GM12878 (cell line): Measurements from ENCODE around the gene ATP2A2. TPM values are rescaled to one million over a fixed set of nuclear protein-coding genes. Genes with fewer than 3 reads are reported as not detected.
A peak's percentile ranks its signal among the peaks of the same experiment; 100 is the strongest.

Experiments used
- ATAC-seq: fragments of 200-7000 bp; cut with Tn5 transposase; 3 replicates; pipeline ENCODE4 v1.9.1; 2020; ENCODE audit warnings: mild to moderate bottlenecking, moderate library complexity
- Bru-seq: library from RNA; stranded (reverse); fragments of 400-500 nt; gene quantifications from one replicate; lab custom pipeline; 2021; lab: Mats Ljungman, UMichigan
- BruChase-seq, 2 experiments: library from RNA; stranded (reverse); fragments of 400-500 nt; gene quantifications; one replicate each; lab custom pipeline; 2021; lab: Mats Ljungman, UMichigan
- BruUV-seq: library from RNA; stranded (reverse); fragments of 400-500 nt; replicated peaks from 2 replicates; lab custom pipeline; 2021; lab: Mats Ljungman, UMichigan
- CTCF ChIA-PET: fragments of 300-600 bp; sonication (Branson Sonifier 250); formaldehyde crosslinking; extraction: SDS; loops from one replicate; lab custom pipeline; 2021; ENCODE audit warnings: inconsistent platforms; lab: Yijun Ruan, JAX
- POLR2A ChIA-PET: fragments of 350-600 bp; formaldehyde crosslinking; extraction: SDS; loops from one replicate; lab custom pipeline; 2021; ENCODE audit warnings: inconsistent platforms; lab: Charles Lee
- RAD21 ChIA-PET: fragments of 300-600 bp; sonication (Branson Sonifier 250); formaldehyde crosslinking; loops from one replicate; lab custom pipeline; 2023; ENCODE audit warnings: antibody characterized with exemption; ENCODE audit not compliant: unreplicated experiment; lab: Charles Lee
- SMC1A ChIA-PET: fragments of 300-600 bp; sonication (Branson Sonifier 250); formaldehyde crosslinking; loops from one replicate; lab custom pipeline; 2023; ENCODE audit not compliant: unreplicated experiment, uncharacterized antibody; lab: Charles Lee
- DNase-seq: peaks from one replicate; pipeline ENCODE4 v3.0.0-alpha.2; 2011; ENCODE audit warnings: low read depth, low spot score
- FAIRE-seq: peaks from 3 replicates; lab custom pipeline; 2011; peaks lifted over from hg19 to GRCh38; lab: Jason Lieb, UNC
- H2AFZ ChIP-seq: 2 replicates; pipeline ENCODE4 v1.6.0; 2011; ENCODE audit warnings: low read depth, low read length, control low read depth; ENCODE audit not compliant: control insufficient read depth
- H3K27ac ChIP-seq: 2 replicates; pipeline ENCODE4 v1.5.1; 2011; ENCODE audit warnings: control low read depth; ENCODE audit not compliant: control insufficient read depth, insufficient read depth
- H3K27me3 ChIP-seq, 2 experiments: replicated peaks in 1 of 2; 2 replicates each; pipeline versions ENCODE4 v1.6.0 to v1.6.1; 2011; ENCODE audit warnings: low read length in 1 of 2; ENCODE audit not compliant: control insufficient read depth in 2 of 2, insufficient read depth in 2 of 2
- H3K36me3 ChIP-seq, 2 experiments: 2 replicates each; pipeline ENCODE4 v1.5.1; 2011; ENCODE audit warnings: low read length in 1 of 2; ENCODE audit not compliant: control insufficient read depth in 2 of 2, insufficient read depth in 2 of 2
- H3K4me1 ChIP-seq: 2 replicates; pipeline ENCODE4 v1.6.1; 2011; ENCODE audit warnings: mild to moderate bottlenecking, low read length, moderate library complexity, mixed read lengths; ENCODE audit not compliant: control insufficient read depth, insufficient read depth
- H3K4me2 ChIP-seq: 2 replicates; pipeline ENCODE4 v1.6.0; 2011; ENCODE audit warnings: control low read depth; ENCODE audit not compliant: control insufficient read depth, insufficient read depth
- H3K4me3 ChIP-seq: fragments of 200-600 bp; sonication (generic); 2 replicates; pipeline ENCODE4 v1.5.1; 2016
- H3K79me2 ChIP-seq: 2 replicates; pipeline ENCODE4 v1.6.0; 2011; ENCODE audit warnings: low read length; ENCODE audit not compliant: control insufficient read depth, insufficient read depth
- H3K9ac ChIP-seq: 2 replicates; pipeline ENCODE4 v1.8.0; 2011; ENCODE audit warnings: low read length, control low read depth, mixed read lengths; ENCODE audit not compliant: control insufficient read depth, insufficient read depth
- H3K9me3 ChIP-seq: replicated peaks from 3 replicates; pipeline ENCODE4 v1.5.1; 2011; ENCODE audit warnings: mild to moderate bottlenecking, low read length; ENCODE audit not compliant: control insufficient read depth, insufficient read depth
- H4K20me1 ChIP-seq: 2 replicates; pipeline ENCODE4 v1.6.0; 2011; ENCODE audit not compliant: control insufficient read depth, insufficient read depth
- BHLHE40 ChIP-seq, 2 experiments: fragments of 450-650 bp in 1 of 2; IDR thresholded peaks; 2 replicates each; pipeline ENCODE4 v1.6.1; 2011 to 2017; ENCODE audit warnings: low read depth in 2 of 2, borderline replicate concordance in 1 of 2, improper control_type of control experiment in 1 of 2, low read length in 1 of 2, mild to moderate bottlenecking in 1 of 2
- CBFB ChIP-seq: IDR thresholded peaks from 2 replicates; pipeline ENCODE4 v1.6.1; 2016; ENCODE audit warnings: antibody characterized with exemption, low read depth
- CBX5 ChIP-seq: sonication (generic); IDR thresholded peaks from 2 replicates; pipeline ENCODE4 v1.6.1; 2016; ENCODE audit warnings: low read depth, moderate library complexity, mild to moderate bottlenecking, inconsistent platforms
- EGR1 ChIP-seq, 2 experiments: IDR thresholded peaks; 1 replicate in 1 of 2; 2 replicates in 1 of 2; pipeline ENCODE4 v1.6.1; 2011 to 2012; ENCODE audit warnings: low read depth in 2 of 2, low read length in 2 of 2, borderline replicate concordance in 1 of 2, mild to moderate bottlenecking in 1 of 2, moderate library complexity in 1 of 2
- HSF1 ChIP-seq: fragments of 150-350 bp; IDR thresholded peaks from 2 replicates; pipeline ENCODE4 v1.6.1; 2014; ENCODE audit warnings: mild to moderate bottlenecking, low read depth, low read length
- IKZF2 ChIP-seq, 2 experiments: fragments of 450-650 bp; IDR thresholded peaks; 2 replicates each; pipeline ENCODE4 v1.6.1; 2017; ENCODE audit warnings: mild to moderate bottlenecking in 2 of 2, moderate library complexity in 2 of 2
- MAX ChIP-seq: IDR thresholded peaks from 2 replicates; pipeline ENCODE4 v1.6.1; 2012; ENCODE audit warnings: low read depth, low read length, improper control_type of control experiment
- NR2C1 ChIP-seq: fragments of 450-650 bp; IDR thresholded peaks from 2 replicates; pipeline ENCODE4 v1.6.1; 2017; ENCODE audit warnings: antibody characterized with exemption, mild to moderate bottlenecking, moderate library complexity
- NRF1 ChIP-seq: conservative IDR thresholded peaks from 2 replicates; pipeline ENCODE4 v1.6.1; 2011; ENCODE audit warnings: mild to moderate bottlenecking, low read depth, low read length, improper control_type of control experiment
- YY1 ChIP-seq: IDR thresholded peaks from 2 replicates; pipeline ENCODE4 v1.6.1; 2011; ENCODE audit warnings: low read depth, mild to moderate bottlenecking, low read length
- ZBED1 ChIP-seq: IDR thresholded peaks from 2 replicates; pipeline ENCODE4 v1.6.1; 2016; ENCODE audit warnings: borderline replicate concordance
- WGBS: methylation state at CpG from one replicate; pipeline ENCODE4 v1.1.6; 2016; ENCODE audit warnings: low lambda C conversion rate; ENCODE audit not compliant: insufficient replicate concordance, insufficient coverage; ENCODE audit errors: missing lambda C conversion rate; 5-methylcytosine and 5-hydroxymethylcytosine counted together
- in situ Hi-C: fragments of 300-500 bp; cut with MboI; formaldehyde crosslinking; loops from 9 replicates; pipeline ENCODE4 v1.14.3; 2018; ENCODE audit warnings: mixed read lengths
- intact Hi-C: fragments of 100-400 bp; cut with micrococcal nuclease; formaldehyde crosslinking; loops from one replicate; pipeline ENCODE4 v1.14.2; 2022; ENCODE audit not compliant: unreplicated experiment
- long read RNA-seq, 2 experiments: library from polyadenylated mRNA; unstranded; transcript quantifications; one replicate each; pipeline ENCODE4 v2.0.0, GENCODE V29; 2019 to 2020
- polyA minus RNA-seq, 3 experiments: library from RNA; depleted of rRNA, polyadenylated mRNA; stranded (reverse); fragments of >200 nt; gene quantifications; 2 replicates each; pipeline ENCODE4 v1.2.3, GENCODE V29; 2011
- polyA plus RNA-seq, 11 experiments: library from polyadenylated mRNA; depleted of rRNA in 4 of 11; unstranded in 6 of 11; stranded (reverse) in 5 of 11; fragments of >200 nt; fragmentation: Nextera tagmentation in 4 of 11; fragmentation: Illumina TruSeq in 1 of 11; extraction: Ambion mirVana in 4 of 11; extraction: Trizol in 1 of 11; gene quantifications; 1 replicate in 1 of 11; 2 replicates in 10 of 11; pipeline versions ENCODE4 v1.2.1 to v1.2.3, GENCODE V29; 2011 to 2016; ENCODE audit warnings: inconsistent platforms in 2 of 11, missing spikeins in 2 of 11, low read depth in 1 of 11
- total RNA-seq, 4 experiments: library from RNA; depleted of rRNA in 3 of 4; stranded (reverse); fragments of >200 nt in 3 of 4; fragmentation: Illumina TruSeq in 1 of 4; extraction: Trizol in 1 of 4; gene quantifications; 2 replicates each; pipeline versions ENCODE4 v1.2.1 to v1.2.3, GENCODE V29; 2013 to 2021

Gene ATP2A2
- 177 and 186 TPM in 2 replicates for total RNA-seq (2013; cell fraction: nucleolus; rRNA removed)
- 74.9 and 80.2 TPM in 2 replicates for total RNA-seq (2014; rRNA removed)
- 31.7 and 33.3 TPM in 2 replicates for total RNA-seq (2014; rRNA removed; fragmentation: Illumina TruSeq; extraction: Trizol)
- 120 and 133 TPM in 2 replicates for total RNA-seq (2021)
- polyA plus RNA-seq (2011; ENCODE audit: low read depth) = 57.9 TPM
- polyA plus RNA-seq (2011; rRNA removed) = 25.3 and 35.5 TPM in 2 replicates
- polyA plus RNA-seq (2011; cell fraction: cytosol; rRNA removed) = 20.9 and 28.4 TPM in 2 replicates
- polyA plus RNA-seq (2011; cell fraction: nucleus; rRNA removed) = 107 and 121 TPM in 2 replicates
- polyA plus RNA-seq (2012) = 65.9 and 70.6 TPM in 2 replicates
- 87.0 and 91.5 TPM in 2 replicates for polyA plus RNA-seq (2014; fragmentation: Illumina TruSeq; extraction: Trizol)
- polyA plus RNA-seq (2014; fragmentation: Nextera tagmentation; extraction: Ambion mirVana) = 1 to 10 TPM; 3.7 to 5.1 TPM
- 44.6 and 48.0 TPM in 2 replicates for polyA plus RNA-seq (2014; rRNA removed)
- polyA plus RNA-seq (2016; fragmentation: Nextera tagmentation; extraction: Ambion mirVana) = 10 to 100 TPM; 23.7 to 29.1 TPM
- 53.8 and 71.5 TPM in 2 replicates for polyA minus RNA-seq (2011; rRNA and poly(A)+ RNA removed)
- 29.8 and 34.0 TPM in 2 replicates for polyA minus RNA-seq (2011; cell fraction: cytosol; rRNA and poly(A)+ RNA removed)
- 56.6 and 89.7 TPM in 2 replicates for polyA minus RNA-seq (2011; cell fraction: nucleus; rRNA and poly(A)+ RNA removed)
- percentile 93 among the genes with signal in this experiment for Bru-seq, nascent RNA
- percentile 93 among the genes with signal in this experiment for BruChase-seq, experiment 1, labeled RNA remaining after a 6-hour chase
- percentile 94 among the genes with signal in this experiment for BruChase-seq, experiment 2, labeled RNA remaining after a 2-hour chase
- long read RNA-seq, experiment 1, partial matches to known transcripts = 1 of 4 reads
- long read RNA-seq, experiment 1, other reads (novel, unspliced or antisense) = 3 of 4 reads
- long read RNA-seq, experiment 2, partial matches to known transcripts = 0 of 10 reads
- long read RNA-seq, experiment 2, other reads (novel, unspliced or antisense) = 10 of 10 reads

- 2% methylated on average over 62 of the region's 108 CpGs for WGBS
- in situ Hi-C loops = no loop called here
- ChIA-PET CTCF (interaction anchor here (0.5 to 2.5 kb wide), 6 partner anchors 37 to 341 kb away, joined by 3 to 5 read pairs (median 3); no protein-coding TSS in a partner anchor), POLR2A (interaction anchor here (0.5 to 1.3 kb wide), 7 partner anchors 8 to 1728 kb away, joined by 3 to 5 read pairs (median 3); no protein-coding TSS in a partner anchor), RAD21 (interaction anchor here (0.6 to 2.1 kb wide), 5 partner anchors 32 to 321 kb away, joined by 3 to 10 read pairs (median 3); partner anchors contain the start of gene IFT81), SMC1A (interaction anchor here (0.8 to 2.2 kb wide), 7 partner anchors 9 to 180 kb away, joined by 3 to 6 read pairs (median 5); no protein-coding TSS in a partner anchor)
- peak within 1 kb of the TSS; percentile 96 for H3K4me2 ChIP-seq
- peak within 1 kb of the TSS; percentile 93 for H3K27ac ChIP-seq
- peaks cover 49% of the 10 kb centered on the region for H3K79me2 ChIP-seq
- H3K9ac ChIP-seq = peak within 1 kb of the TSS; percentile 89
- peak within 1 kb of the TSS; percentile 95 for H2AFZ ChIP-seq
- peaks cover 0 to 7% of the 10 kb centered on the region in 2 experiments; a peak in 1 of 4 replicates for H3K36me3 ChIP-seq
- ATAC-seq (peak; percentile 80), DNase-seq (peak; percentile 30), FAIRE-seq (peak; percentile 80)
- no TSS peak for BruUV-seq
- peak within 1 kb of the TSS; percentile 84 for H3K4me3 ChIP-seq
- no peaks in the 10 kb centered on the region; the same call in 1 of the 2 replicates for H3K4me1 ChIP-seq
- no peaks in the 10 kb centered on the region for H3K27me3 ChIP-seq
- H4K20me1 ChIP-seq = no peaks in the 10 kb centered on the region
- intact Hi-C loops = no loop called here
- H3K9me3 ChIP-seq = no peaks in the 10 kb centered on the region; the same call in 2 of the 3 replicates
- TF ChIP-seq CBX5 = 0 out of 2 replicates have a peak, but pooled peaks have one; percentile 10
- peak; percentile 48; the same call in 1 of the 2 replicates for TF ChIP-seq CBFB
- peak; percentile 47; the same call in 1 of the 2 replicates for TF ChIP-seq YY1
- no peak for TF ChIP-seq ZBED1
- no peak for TF ChIP-seq HSF1
- TF ChIP-seq MAX = peak; percentile 86
- TF ChIP-seq EGR1 (IDR thresholded peaks at IDR 0.05; ENCODE audit: borderline replicate concordance in 1 of 2, low read depth in 2 of 2, low read length in 2 of 2) = peak in 1 of 2 experiments; percentile 91; a peak in 2 of 3 replicates
- peak; percentile 30 for TF ChIP-seq NR2C1
- no peak for TF ChIP-seq NRF1
- TF ChIP-seq IKZF2 (IDR thresholded peaks at IDR 0.05) = peak in 1 of 2 experiments; percentile 10; a peak in 2 of 4 replicates
- TF ChIP-seq BHLHE40 (IDR thresholded peaks at IDR 0.05; ENCODE audit: borderline replicate concordance in 1 of 2, low read depth in 2 of 2, low read length in 1 of 2) = peak in 1 of 2 experiments; percentile 54; a peak in 3 of 4 replicates
Measured at GRCh38 chr12:110280779-110281548, at the start of gene ATP2A2. Gene ATP2A2 (plus strand): TSS chr12:110281247. CDS start chr12:110281790, 543 bp downstream.
